Activated B cell treated with CpG ODN at 0.5 μM for 24 hours (primary cell): ENCODE measurements around the gene TBL1X. TPM values are rescaled to one million over a fixed set of nuclear protein-coding genes. Genes with fewer than 3 reads are reported as not detected.
A peak's percentile ranks its signal among the peaks of the same experiment; 100 is the strongest.

ENCODE experiments used
- ATAC-seq: fragments of 200-7000 bp; cut with Tn5 transposase; one replicate; pipeline ENCODE4 v1.10.0; 2021; ENCODE audit warnings: low read depth, mild to moderate bottlenecking, moderate library complexity
- CTCF ChIA-PET: fragments of 350-600 bp; sonication (Branson Sonifier 250); formaldehyde crosslinking; loops from one replicate; lab custom pipeline; 2021; ENCODE audit warnings: antibody characterized with exemption; lab: Charles Lee
- POLR2A ChIA-PET: fragments of 350-600 bp; sonication (Branson Sonifier 250); formaldehyde crosslinking; loops from one replicate; lab custom pipeline; 2021; ENCODE audit warnings: antibody characterized with exemption; lab: Charles Lee
- DNase-seq: peaks from one replicate; pipeline ENCODE4 v3.0.0; 2022
- H3K27ac Mint-ChIP-seq: one replicate; pipeline ENCODE4 v1.8.0; 2020; ENCODE audit warnings: mixed read lengths
- H3K27me3 Mint-ChIP-seq: one replicate; pipeline ENCODE4 v1.8.0; 2021; ENCODE audit warnings: mixed read lengths
- H3K36me3 Mint-ChIP-seq: one replicate; pipeline ENCODE4 v1.8.0; 2021; ENCODE audit warnings: low read depth, mixed read lengths
- H3K4me1 Mint-ChIP-seq: one replicate; pipeline ENCODE4 v1.8.0; 2021; ENCODE audit warnings: mixed read lengths
- H3K4me3 Mint-ChIP-seq: one replicate; pipeline ENCODE4 v1.8.0; 2020; ENCODE audit warnings: mild to moderate bottlenecking, mixed read lengths
- H3K9me3 Mint-ChIP-seq: one replicate; pipeline ENCODE4 v1.8.0; 2020; ENCODE audit warnings: mixed read lengths
- CTCF ChIP-seq: fragments of 200-600 bp; IDR thresholded peaks from one replicate; pipeline ENCODE4 v1.8.0; 2022; ENCODE audit warnings: antibody characterized with exemption, mild to moderate bottlenecking
- intact Hi-C: fragments of 100-400 bp; cut with micrococcal nuclease; formaldehyde crosslinking; loops from one replicate; pipeline ENCODE4 v1.15.1; 2024
- total RNA-seq: library from RNA; stranded (reverse); gene quantifications from 2 replicates; pipeline ENCODE4 v1.2.3, GENCODE V29; 2022

Gene TBL1X
- total RNA-seq, 1 donor from 2014 or later: 38.5 TPM

- Mint-ChIP-seq H3K4me1 (peaks cover 23% of the 10 kb centered on the region), H3K4me3 (no peak overlapping the region), H3K9me3 (no peaks in the 10 kb centered on the region), H3K27me3 (no peaks in the 10 kb centered on the region), H3K36me3 (peaks cover 6% of the 10 kb centered on the region), H3K27ac (no peak overlapping the region)
- CTCF ChIA-PET: no interaction called here
- no peak for ATAC-seq
- no peak for DNase-seq
- POLR2A ChIA-PET: no interaction called here
- intact Hi-C loops: no loop called here
- no peak for TF ChIP-seq CTCF
Measured at GRCh38 chrX:9562851-9563250, 98.0 kb downstream of the TBL1X start.

GRCh38 chrX:9566150-9566621 lies 101.3 kb downstream of the TBL1X start:
- Mint-ChIP-seq H3K27me3 (no peaks in the 10 kb centered on the region), H3K4me1 (peaks cover 10% of the 10 kb centered on the region), H3K36me3 (peaks cover 2% of the 10 kb centered on the region), H3K27ac (no peak overlapping the region), H3K9me3 (no peaks in the 10 kb centered on the region), H3K4me3 (no peak overlapping the region)
- CTCF ChIA-PET: no interaction called here
- ATAC-seq: no peak
- intact Hi-C loops: no loop called here
- POLR2A ChIA-PET: no interaction called here
- DNase-seq: no peak
- TF ChIP-seq CTCF: no peak

GRCh38 chrX:9569876-9570301 lies 105.0 kb downstream of the TBL1X start:
- no peak overlapping the region for H3K27ac Mint-ChIP-seq
- DNase-seq (no peak), ATAC-seq (no peak)
- no peaks in the 10 kb centered on the region for H3K27me3 Mint-ChIP-seq
- POLR2A ChIA-PET: interaction anchor here (0.7 kb wide), 1 partner anchor 107 kb away, joined by 3 read pairs; no protein-coding TSS in a partner anchor
- intact Hi-C loops: no loop called here
- H3K4me3 Mint-ChIP-seq: no peak overlapping the region
- no peak for TF ChIP-seq CTCF
- peaks cover 7% of the 10 kb centered on the region for H3K36me3 Mint-ChIP-seq
- CTCF ChIA-PET: no interaction called here
- H3K9me3 Mint-ChIP-seq: no peaks in the 10 kb centered on the region
- H3K4me1 Mint-ChIP-seq: peaks cover 32% of the 10 kb centered on the region

GRCh38 chrX:9573282-9574106 lies 108.6 kb downstream of the TBL1X start:
- POLR2A ChIA-PET: interaction anchor here (0.6 kb wide), 1 partner anchor 47 kb away, joined by 3 read pairs; no protein-coding TSS in a partner anchor
- CTCF ChIA-PET: no interaction called here
- ATAC-seq (peak; percentile 21), DNase-seq (no peak)
- intact Hi-C loops: no loop called here
- Mint-ChIP-seq H3K4me3 (no peak overlapping the region), H3K36me3 (peaks cover 14% of the 10 kb centered on the region), H3K9me3 (no peaks in the 10 kb centered on the region), H3K27me3 (no peaks in the 10 kb centered on the region), H3K4me1 (peaks cover 32% of the 10 kb centered on the region), H3K27ac (no peak overlapping the region)
- no peak for TF ChIP-seq CTCF

- DNase-seq: no peak
- no peaks in the 10 kb centered on the region for H3K9me3 Mint-ChIP-seq
- intact Hi-C loops: no loop called here
- ChIA-PET POLR2A (interaction anchor here (0.6 kb wide), 1 partner anchor 36 kb away, joined by 5 read pairs; no protein-coding TSS in a partner anchor), CTCF (no interaction called here)
- no peak for TF ChIP-seq CTCF
- no peak for ATAC-seq
- H3K27me3 Mint-ChIP-seq: no peaks in the 10 kb centered on the region
- H3K4me3 Mint-ChIP-seq: no peak overlapping the region
- no peak overlapping the region for H3K27ac Mint-ChIP-seq
- H3K36me3 Mint-ChIP-seq: peaks cover 14% of the 10 kb centered on the region
- H3K4me1 Mint-ChIP-seq: peaks cover 31% of the 10 kb centered on the region
Measured at GRCh38 chrX:9576059-9576458, 111.2 kb downstream of the TBL1X start.
